ENCODE data around the gene MVB12B. TPM values are rescaled to one million over a fixed set of nuclear protein-coding genes. Genes with fewer than 3 reads are reported as not detected.

The MVB12B gene
- total RNA-seq, 1 donor from 2014 or later: 47.5 TPM

GRCh38 chr9:126291925-126292324 is 34.7 kb upstream of the MVB12B start:
- Histone ChIP-seq H3K9me3 (no peaks in the 10 kb centered on the region), H3K4me1 (no peaks in the 10 kb centered on the region), H3K36me3 (no peaks in the 10 kb centered on the region), H3K27me3 (no peaks in the 10 kb centered on the region), H3K4me3 (no peak overlapping the region), H3K27ac (no peak overlapping the region)
- DNase-seq: no peak
- no peak for ATAC-seq
- intact Hi-C loops (cut with DNase I): no loop called here
- TF ChIP-seq, protein P1, sequence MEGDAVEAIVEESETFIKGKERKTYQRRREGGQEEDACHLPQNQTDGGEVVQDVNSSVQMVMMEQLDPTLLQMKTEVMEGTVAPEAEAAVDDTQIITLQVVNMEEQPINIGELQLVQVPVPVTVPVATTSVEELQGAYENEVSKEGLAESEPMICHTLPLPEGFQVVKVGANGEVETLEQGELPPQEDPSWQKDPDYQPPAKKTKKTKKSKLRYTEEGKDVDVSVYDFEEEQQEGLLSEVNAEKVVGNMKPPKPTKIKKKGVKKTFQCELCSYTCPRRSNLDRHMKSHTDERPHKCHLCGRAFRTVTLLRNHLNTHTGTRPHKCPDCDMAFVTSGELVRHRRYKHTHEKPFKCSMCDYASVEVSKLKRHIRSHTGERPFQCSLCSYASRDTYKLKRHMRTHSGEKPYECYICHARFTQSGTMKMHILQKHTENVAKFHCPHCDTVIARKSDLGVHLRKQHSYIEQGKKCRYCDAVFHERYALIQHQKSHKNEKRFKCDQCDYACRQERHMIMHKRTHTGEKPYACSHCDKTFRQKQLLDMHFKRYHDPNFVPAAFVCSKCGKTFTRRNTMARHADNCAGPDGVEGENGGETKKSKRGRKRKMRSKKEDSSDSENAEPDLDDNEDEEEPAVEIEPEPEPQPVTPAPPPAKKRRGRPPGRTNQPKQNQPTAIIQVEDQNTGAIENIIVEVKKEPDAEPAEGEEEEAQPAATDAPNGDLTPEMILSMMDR (IDR thresholded peaks at IDR 0.05): no peak

- DNase-seq: no peak
- Histone ChIP-seq H3K36me3 (no peaks in the 10 kb centered on the region), H3K9me3 (no peaks in the 10 kb centered on the region), H3K27me3 (no peaks in the 10 kb centered on the region), H3K27ac (no peak overlapping the region), H3K4me3 (no peak overlapping the region), H3K4me1 (no peaks in the 10 kb centered on the region)
- TF ChIP-seq, protein P1 (IDR thresholded peaks at IDR 0.05): no peak
- intact Hi-C loops (cut with DNase I): no loop called here
- ATAC-seq: no peak
Observed at GRCh38 chr9:126292736-126293521, 33.7 kb upstream of the MVB12B start.

DNA sequence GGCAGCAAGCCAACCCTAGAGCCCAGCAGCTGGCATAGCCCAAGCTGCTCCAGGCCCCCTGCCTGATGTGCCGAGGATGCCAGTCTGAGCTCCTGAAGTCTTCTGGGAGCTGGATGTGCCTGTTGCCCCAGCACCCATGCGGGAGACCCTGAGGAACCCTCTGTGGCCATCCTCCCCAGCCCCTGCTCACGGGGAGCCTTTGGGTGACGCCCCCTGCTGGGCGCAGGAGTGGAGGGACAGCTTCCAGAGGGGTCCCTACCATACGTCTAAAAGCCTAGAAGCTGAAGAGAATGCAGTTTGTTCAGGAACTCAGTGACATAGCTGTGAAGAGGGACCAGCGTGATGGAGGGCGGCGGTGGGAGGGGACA is 33.1 kb upstream of the MVB12B start:
- H3K27ac ChIP-seq: no peak overlapping the region
- intact Hi-C loops (cut with DNase I): no loop called here
- TF ChIP-seq, protein P1 (IDR thresholded peaks at IDR 0.05): peak; percentile 13
- H3K9me3 ChIP-seq: no peaks in the 10 kb centered on the region
- DNase-seq (no peak), ATAC-seq (peak; percentile 26)
- H3K4me3 ChIP-seq: no peak overlapping the region
- H3K27me3 ChIP-seq: no peaks in the 10 kb centered on the region
- no peaks in the 10 kb centered on the region for H3K36me3 ChIP-seq
- no peaks in the 10 kb centered on the region for H3K4me1 ChIP-seq

DNA sequence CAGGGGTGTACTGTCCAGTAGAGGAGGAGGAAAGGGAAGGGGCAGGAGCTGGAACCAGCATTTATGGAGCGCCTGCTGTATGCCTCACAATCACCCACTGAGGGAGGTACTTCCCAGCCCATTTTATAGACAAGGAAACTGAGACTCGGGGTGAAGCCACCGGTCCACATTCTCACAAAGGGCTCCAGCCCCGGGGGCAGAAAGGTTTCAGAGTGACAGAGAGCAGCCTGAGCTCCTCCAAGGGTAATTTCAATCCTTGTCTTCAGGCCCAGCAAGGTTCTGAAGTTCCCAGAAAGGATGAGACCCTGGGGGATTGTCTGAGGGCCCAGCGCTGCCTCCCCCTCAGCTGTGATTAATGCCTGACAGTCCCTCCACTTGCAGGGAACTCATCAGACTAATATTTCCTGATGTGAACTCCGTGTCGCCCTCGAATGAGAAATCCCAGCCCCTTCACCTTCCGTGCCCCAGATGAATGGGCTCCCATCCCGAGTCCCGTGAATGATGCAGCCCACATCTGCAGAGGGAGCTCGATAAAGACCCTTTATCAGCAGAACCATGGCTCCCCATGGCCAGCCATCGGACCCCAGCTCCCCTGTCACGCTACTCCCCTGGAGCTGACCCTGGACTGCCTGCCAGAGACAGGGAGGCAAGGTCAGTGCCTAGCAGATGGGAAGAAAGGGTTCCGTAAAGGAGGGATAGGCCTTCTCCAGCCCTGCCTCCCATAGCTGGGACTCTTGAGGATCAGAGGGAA is 32.1 kb upstream of the MVB12B start:
- Histone ChIP-seq H3K27me3 (no peaks in the 10 kb centered on the region), H3K36me3 (no peaks in the 10 kb centered on the region), H3K4me1 (no peaks in the 10 kb centered on the region), H3K9me3 (no peaks in the 10 kb centered on the region), H3K27ac (no peak overlapping the region), H3K4me3 (no peak overlapping the region)
- intact Hi-C loops (cut with DNase I): no loop called here
- DNase-seq (no peak), ATAC-seq (no peak)
- TF ChIP-seq, protein P1 (IDR thresholded peaks at IDR 0.05): no peak

DNA sequence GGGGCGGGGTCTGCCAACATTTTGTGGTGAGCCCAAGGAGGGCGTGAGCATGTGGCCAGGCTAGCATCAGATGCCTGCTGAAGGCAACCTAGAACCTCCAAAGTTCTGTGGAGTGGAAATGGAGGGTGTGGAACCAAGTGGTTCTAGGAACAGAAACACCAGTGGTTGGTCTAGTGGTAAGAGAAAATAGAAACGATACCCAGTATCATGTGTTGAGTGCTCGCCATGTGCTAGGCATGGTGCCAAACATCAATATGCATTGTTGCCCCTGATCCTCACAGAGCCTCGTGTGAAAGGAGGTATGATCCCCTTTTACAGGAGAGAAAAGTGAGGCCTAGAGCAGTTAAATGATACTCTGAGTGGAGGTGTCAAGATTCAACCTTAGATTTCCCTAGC is 31.5 kb upstream of the MVB12B start:
- Histone ChIP-seq H3K36me3 (no peaks in the 10 kb centered on the region), H3K4me1 (no peaks in the 10 kb centered on the region), H3K4me3 (no peak overlapping the region), H3K9me3 (no peaks in the 10 kb centered on the region), H3K27me3 (no peaks in the 10 kb centered on the region), H3K27ac (no peak overlapping the region)
- intact Hi-C loops (cut with DNase I): no loop called here
- DNase-seq (no peak), ATAC-seq (no peak)
- TF ChIP-seq, protein P1 (IDR thresholded peaks at IDR 0.05): no peak
